HG02763 (cell line): Measurements from ENCODE around the gene ADGRL2.

Experiments
- ATAC-seq: cut with Tn5 transposase; IDR thresholded peaks from one replicate; pipeline ENCODE4 v1.9.1; 2021; ENCODE audit warnings: mild to moderate bottlenecking, moderate library complexity; ENCODE audit not compliant: unreplicated experiment

The ADGRL2 gene

DNA sequence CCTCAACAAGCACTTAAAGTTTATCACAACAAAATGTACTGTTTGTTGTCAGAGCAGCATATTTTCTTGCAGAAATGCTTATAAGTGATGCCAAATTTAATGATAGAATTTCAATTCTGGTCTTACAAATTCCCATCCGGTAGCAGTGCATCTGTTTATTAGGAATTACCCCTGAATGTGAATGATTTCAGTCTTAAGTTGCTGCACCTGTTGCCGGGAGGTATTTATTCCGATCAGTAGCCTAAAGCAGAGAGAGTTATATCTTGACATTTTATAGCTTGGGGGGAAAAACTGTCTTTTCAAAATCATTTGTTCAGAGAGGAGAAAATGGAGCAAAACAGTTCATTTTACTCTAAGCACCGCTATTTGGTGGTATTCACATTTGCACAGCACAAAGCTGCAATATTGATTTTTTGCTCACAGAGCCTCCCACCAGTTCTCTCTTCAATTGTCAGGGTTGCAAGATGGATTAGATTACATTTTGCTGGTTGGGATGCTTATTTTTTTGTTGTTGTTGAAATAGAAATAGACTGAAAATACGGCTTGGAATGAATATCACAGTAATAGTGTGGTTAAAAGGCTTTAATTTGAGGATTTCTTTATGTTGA is 98.6 kb downstream of the ADGRL2 start:
- no peak for ATAC-seq

DNA sequence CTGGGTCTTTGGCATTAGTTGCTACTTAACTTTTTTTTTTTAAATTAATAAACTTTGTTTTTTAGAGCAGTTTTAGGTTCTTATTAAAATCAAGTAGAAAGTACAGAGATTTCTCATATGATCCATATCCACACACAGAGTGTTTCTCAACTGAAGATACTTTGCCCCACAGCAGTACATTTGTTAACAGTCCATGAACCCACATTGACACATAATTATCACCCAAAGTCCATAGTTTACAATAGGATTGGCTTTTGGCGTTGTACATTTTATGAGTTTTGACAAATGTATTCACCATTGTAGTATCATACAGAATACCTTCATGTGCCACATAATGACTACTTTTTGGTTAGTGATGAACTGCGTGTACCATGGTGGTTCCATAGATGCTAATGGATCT is 106.8 kb downstream of the ADGRL2 start:
- ATAC-seq = no peak

DNA sequence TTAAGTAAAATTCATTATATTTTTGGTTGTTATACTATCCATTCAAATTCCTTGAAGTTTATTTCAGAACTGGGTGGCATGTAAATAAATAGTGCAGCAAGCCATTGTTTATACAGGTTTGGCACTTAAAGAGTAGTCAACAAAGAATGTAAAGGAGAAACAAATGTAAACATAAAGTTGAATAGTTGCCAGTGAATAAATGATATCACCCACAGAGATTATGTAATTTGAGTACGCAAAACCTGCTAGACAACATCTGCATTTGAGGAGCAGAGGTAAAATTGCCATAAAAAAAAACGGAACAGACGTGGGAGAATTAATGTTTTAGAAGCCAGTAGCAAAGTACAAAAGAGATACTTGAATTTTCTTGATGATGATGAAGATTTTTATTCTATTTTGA is 111.6 kb downstream of the ADGRL2 start:
- ATAC-seq = no peak

DNA sequence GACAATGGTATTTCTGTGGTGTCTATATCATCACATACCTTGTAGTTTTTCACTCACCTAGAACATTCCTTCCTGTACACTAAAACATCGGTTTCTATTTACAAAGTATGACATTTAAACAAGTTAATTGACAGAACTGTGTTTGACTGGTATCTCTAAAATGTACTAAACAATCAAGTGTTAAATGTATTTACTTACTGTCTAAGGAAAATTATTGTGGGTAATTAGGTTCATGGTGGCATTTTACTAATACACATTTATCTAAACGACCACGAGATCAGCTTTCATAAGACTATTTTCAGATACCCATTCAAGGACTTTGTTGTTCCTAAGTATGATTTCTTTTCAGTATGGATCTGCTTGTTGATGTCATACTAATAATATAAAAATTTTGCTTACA is 115.2 kb downstream of the ADGRL2 start:
- ATAC-seq = no peak

DNA sequence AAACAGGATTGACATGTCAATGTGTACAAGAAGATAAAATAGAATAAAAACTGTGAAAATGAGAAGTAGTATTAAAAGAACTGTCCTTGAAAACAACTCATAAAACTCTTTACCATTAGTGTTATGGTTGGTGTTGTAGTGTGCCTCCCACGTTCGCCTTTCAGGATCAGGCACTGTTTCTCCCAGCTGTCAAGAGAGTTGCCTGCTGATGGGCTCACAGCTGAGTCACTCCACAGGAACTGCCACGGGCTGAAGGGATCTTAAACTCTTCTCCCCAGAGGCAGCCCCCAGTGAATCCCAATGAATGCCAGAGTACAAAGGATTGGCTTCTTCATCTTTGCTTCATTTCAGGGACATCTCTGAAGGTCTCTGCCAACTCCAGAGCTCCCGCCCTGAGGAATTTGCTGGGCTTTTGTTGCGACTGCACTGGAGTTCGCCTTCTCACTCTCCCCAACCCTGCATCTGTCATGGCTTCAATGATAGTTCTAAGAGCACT is 119.6 kb downstream of the ADGRL2 start:
- ATAC-seq = no peak

DNA sequence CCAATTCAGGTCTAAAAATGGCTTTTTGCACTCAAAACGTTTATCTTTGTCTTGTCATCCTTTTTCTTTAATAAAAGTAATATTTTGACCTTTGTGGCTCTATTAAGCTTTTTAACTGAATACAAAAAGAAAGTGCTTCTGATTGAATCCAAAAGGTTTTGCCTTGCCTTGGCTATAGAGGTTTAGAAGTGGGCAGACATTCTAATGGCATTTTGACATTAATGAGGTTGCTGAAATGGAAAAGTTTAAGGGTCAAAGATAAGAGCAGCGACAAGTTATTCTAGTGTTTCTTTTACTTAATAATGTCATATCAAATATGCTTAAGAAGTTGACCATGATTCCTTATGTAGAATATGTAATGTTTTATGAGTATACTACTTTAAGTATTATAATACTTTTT is 120.2 kb downstream of the ADGRL2 start:
- ATAC-seq = no peak

DNA sequence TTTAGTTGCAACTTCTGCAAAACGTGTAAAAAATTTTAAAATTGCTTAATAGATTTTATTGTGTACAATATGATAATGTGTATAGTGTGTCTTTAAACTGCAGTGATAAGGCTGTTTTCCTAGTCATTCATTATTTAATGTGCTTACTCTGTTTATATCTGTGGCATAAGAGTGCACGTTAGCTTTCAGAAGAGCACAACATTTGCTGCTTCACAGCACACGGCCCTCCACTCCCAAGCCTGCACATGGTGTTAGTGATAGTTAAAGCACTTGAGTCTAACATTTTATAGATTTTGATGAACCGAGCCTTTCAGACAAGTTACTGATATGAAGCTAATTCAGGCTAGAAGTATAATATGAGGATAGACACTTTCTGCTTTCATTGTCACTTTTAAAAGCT is 120.6 kb downstream of the ADGRL2 start:
- no peak for ATAC-seq

DNA sequence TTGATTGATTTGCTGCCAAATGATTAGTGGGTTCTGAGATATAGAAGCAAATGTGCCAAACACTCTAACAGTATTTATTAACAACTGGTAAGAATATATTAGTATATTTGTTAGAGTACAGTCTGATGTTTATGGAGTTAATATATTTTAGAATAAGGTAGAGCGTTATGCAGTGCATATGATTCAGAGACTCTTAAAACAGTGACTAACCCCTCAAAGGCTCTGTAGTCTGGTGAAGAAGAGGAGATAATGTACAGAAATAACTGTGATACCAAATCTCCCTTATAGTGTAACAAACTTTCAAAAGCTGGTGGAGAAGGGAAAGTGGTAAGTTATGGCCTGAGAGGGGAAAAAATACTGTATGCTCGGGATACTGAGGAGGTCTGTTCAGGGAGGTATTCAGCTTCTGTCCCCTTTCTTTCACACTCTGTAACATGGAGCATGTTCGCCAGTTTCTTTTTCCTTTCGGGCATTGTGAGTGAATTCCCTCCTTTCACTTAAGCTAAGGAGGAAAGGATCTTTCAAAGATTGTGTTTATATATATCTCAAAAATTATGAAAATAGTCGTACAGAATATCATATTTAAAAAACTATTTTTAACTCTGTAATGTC is 121.2 kb downstream of the ADGRL2 start:
- no peak for ATAC-seq

DNA sequence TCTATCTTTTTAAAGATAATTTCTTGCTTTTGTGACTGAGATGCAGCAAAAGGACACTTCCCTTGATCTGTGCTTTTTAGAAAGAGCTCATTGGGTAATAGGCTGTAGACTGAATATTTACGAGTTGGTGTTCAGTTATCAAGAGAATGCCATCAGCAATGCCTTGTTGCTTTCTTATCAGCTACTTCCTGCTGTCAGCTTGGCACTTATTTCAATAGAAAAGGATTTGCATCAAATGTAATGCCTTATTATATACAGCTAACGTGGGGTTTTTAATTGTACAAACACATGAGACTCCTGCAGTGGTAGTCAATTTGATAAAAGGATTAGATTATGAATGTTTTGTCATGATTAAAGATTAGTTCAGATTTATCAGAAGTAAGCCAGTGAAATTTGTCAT is 122.2 kb downstream of the ADGRL2 start:
- ATAC-seq = no peak

DNA sequence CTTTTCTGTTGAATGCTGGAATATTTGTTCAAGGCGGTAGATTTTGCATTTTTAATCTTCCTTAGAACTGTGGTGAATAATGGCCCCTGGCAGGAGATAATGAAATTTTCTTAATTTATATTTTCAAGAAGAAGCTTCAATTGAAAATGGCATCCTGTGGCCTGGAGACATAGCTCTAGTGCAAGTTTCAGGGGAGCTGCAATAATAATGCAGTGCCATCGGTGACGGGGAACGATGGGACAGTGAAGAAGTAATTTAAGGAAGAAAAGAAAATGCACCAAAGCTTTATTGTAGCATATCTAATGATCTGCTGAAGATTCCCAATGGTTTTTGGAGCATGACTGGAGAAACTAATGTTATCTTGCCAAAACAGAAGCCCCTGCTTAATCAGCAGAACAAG is 128.4 kb downstream of the ADGRL2 start:
- no peak for ATAC-seq

DNA sequence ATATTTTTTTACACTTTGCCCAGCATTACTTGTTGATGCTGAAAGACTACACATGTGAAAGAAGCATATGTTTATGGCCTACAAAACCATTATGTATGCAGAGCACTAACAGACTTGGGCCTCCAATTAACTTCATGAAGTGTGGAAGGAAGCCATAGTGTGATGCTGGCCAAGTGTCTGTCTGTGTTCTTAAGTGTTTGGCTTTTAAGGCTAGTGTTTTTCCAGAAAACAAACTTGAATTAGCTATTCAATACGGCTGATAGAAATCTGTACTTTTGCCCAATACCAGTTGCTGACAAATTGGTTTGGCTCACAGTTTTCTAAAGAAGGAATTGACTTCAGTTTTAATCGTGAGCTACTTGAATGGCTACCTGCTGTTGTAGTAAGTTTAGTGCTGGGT is 136.1 kb downstream of the ADGRL2 start:
- ATAC-seq = no peak

DNA sequence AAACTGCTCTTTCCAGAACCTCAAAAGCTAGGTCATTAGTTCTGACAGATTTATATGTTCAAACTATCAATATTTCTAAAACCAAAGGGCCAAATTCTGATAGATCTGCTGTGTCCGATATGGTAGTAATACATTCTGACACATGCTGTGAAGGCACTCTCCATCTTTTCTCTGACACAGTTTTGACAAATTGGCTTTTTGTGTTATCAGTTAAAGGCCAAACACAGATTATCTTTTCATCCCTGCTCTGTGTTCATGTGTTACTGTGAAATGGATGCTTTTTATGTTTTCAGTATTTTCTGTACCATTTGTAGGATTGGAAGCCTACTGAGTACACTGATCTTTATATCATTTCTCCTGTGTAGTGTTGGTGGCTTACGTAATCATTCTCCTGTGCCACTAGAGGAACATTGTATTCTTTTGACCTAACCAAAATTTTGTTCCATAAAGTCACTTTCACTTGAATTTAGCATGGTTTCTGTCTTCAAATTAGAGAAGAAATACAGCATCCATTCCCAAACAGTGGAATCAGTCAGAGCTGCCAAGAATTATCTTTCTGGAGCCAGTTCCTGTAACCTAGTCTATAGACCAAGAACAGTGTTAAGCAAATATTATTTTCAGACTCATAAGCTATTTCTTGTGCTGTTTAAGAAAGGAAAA is 137.2 kb downstream of the ADGRL2 start:
- ATAC-seq = no peak

DNA sequence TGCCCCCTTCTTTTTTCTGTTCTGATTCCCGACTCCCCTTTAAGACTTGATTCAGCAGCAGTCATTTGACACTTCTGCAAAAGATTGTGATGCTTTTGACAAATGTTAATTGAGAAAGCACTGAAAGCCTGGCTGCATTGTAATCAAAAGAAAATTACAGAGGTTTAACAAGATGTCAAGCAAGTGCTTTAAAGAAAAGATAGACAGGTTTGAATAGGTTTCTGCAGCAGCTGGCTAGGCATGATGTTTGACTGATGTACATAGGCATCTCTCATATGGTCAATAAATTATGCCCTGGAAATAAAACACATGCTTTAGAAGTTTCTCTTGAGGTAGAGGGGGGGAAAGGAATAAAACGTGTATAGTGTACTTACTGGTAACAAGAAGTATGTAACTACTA is 147.8 kb downstream of the ADGRL2 start:
- ATAC-seq = no peak

DNA sequence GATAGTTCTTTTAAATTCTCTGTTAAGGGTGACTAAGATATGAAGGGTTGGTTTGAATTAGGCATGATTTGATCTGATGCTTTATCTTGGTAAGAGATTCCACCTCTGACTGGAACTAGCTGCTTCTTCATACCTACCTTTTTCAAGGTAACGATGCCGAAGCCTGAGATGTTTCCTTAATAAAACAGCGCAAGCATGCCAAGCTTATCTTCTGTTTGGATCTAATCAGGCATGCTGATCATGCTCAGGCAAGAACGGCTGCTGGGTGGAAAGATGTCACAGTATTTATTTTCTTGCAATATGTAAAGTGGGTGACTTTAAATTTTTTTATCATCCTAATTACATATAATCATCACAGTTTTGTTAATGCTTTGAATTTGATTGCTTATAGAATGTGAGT is 148.7 kb downstream of the ADGRL2 start:
- ATAC-seq = no peak

DNA sequence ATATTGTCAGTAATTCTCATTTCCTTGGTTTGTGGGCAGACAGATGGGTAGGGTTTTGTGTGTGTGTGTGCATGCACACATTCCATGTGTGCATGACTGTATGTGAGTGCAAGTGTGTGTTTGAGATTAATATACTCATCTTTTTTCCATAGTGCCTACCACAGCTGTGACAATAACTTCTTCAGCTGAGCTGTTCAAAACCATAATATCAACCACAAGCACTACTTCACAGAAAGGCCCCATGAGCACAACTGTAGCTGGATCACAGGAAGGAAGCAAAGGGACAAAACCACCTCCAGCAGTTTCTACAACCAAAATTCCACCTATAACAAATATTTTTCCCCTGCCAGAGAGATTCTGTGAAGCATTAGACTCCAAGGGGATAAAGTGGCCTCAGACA is 149.3 kb downstream of the ADGRL2 start:
- ATAC-seq = no peak

DNA sequence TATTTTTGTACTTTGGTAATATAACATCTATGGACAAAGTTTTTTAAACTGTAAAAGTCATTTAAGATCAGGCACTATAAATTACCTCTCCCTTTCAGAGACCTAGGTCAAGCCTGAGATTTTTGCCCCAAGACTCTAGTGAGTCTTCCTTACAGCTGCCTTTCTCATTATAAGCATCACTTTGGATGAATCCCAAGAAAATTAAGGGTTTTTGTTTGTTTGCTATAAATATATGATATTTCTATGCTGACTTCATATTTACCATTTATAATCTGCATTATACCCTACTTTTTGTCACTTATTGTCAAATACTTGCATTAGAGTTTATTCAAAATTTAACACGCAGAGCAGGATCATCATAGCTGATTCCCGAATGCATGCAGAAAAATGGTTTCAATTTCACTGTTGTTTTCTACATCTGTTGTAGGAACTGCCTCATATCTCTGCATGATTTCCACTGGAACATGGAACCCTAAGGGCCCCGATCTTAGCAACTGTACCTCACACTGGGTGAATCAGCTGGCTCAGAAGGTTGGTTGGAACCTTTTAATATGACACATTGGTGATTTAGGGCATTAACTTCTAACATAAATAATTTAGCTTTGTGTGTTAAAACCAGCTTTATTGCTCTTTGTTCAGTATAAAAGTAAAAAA is 150.0 kb downstream of the ADGRL2 start:
- ATAC-seq = no peak

DNA sequence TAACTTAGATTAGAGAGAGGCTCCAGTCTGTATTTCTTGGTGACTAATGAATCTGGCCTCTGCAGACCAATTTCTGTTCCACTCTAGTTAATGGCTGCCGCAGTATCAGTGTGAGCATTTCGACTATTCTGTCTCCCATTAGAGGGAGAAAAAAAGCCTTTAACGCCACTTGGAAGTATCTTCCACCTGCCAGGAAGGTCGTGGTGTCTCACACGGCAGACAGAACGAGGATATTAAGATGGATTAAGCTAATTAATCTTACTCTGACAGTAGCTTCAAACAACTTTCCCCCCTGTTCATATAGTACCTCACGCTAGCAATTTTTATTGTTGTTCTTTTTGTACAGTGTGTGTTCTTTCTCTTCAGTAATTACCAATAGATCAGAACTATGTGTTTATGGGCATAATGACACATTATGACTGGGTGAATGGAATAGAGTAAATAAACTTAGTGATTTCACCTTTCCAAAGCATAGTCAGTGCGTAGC is 153.8 kb downstream of the ADGRL2 start:
- ATAC-seq = no peak

DNA sequence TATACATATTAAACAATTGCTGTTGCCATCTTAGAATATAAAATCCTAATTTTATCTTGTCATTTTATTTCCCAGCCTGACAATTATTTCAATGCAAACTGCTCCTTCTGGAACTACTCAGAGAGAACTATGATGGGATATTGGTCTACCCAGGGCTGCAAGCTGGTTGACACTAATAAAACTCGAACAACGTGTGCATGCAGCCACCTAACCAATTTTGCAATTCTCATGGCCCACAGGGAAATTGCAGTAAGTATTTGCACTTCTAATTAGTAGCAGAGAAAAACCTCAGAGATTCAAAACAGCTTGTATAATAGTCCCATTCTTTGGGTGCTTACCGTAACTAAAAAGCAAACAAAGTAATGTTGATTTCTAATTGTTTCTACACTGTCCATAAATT is 167.2 kb downstream of the ADGRL2 start:
- no peak for ATAC-seq

DNA sequence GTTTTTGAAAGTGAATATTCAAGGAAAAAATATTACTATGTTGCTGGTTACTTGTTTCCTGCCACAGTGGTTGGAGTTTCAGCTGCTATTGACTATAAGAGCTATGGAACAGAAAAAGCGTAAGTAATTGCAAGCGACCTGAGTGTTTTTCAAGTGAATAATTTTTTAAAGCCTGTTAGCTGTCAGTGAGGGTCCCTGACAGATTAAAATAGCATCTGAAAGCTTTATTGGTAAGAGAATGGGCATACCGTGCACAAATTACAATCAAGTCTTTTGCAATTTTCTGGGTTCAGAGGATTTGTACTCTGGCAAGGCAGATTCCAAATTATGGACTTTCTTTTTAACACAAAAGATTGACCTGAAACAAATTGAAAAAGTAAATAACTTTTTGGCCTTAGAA is 169.7 kb downstream of the ADGRL2 start:
- no peak for ATAC-seq

DNA sequence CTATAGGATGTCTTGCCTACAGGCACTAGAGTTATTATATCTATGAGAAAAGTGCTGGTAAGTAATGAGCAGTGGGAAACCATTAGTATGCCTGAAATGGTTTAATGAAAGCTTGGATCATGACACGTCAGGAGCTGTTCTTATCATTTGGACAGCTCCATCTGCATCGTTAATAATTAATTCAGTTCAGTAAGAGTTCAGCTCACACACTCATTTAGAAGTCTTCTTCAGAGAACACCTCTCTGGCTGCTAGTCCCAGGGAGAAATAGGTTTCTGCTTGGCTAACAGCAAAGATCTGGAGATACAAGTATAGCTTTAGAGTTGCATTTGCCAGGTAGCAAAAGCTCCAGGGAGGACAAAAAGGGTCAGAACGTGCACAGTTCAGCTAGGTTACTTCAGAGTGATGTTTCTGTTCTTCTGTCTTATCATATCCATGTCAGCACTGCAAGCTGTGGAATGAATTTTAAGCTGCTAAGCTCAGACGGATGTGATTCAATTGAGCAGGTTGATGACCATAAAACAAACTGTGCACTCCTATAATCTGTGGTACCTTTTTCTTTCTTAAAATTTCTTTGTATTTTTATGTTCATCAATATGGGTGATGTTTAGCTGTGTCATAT is 173.6 kb downstream of the ADGRL2 start:
- ATAC-seq = no peak

DNA sequence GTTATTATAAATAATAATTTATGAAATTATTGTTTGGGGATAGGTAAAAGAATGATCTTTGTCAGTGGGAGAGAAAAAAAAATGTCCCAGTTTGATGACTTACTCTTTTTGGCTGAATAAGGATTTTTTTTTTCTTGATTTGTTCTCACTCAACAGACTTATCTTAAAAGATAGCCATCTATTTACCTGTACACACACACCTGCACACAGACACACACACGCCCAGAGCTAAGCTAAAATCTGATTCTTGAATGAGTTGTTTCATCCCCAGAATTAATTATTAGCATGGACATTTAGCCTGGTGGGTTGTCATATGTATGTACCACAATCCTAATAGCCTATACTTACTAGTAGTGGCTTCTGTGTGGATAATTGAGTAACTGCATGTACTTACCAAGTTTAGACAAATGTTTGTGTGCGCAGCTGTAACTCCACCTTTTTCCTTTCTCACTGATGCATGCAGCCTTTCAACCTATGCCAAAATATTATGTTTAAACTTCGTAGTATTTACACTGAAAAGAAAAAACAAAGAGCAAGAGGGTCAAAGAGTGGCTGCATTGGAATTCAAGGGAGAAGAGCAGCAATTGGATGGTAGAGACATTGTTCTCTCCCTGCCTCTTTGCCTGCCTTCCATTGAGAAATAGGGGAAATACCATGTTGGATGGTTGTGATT is 174.3 kb downstream of the ADGRL2 start:
- no peak for ATAC-seq
